ENCODE results near the gene CENPX.

DNA sequence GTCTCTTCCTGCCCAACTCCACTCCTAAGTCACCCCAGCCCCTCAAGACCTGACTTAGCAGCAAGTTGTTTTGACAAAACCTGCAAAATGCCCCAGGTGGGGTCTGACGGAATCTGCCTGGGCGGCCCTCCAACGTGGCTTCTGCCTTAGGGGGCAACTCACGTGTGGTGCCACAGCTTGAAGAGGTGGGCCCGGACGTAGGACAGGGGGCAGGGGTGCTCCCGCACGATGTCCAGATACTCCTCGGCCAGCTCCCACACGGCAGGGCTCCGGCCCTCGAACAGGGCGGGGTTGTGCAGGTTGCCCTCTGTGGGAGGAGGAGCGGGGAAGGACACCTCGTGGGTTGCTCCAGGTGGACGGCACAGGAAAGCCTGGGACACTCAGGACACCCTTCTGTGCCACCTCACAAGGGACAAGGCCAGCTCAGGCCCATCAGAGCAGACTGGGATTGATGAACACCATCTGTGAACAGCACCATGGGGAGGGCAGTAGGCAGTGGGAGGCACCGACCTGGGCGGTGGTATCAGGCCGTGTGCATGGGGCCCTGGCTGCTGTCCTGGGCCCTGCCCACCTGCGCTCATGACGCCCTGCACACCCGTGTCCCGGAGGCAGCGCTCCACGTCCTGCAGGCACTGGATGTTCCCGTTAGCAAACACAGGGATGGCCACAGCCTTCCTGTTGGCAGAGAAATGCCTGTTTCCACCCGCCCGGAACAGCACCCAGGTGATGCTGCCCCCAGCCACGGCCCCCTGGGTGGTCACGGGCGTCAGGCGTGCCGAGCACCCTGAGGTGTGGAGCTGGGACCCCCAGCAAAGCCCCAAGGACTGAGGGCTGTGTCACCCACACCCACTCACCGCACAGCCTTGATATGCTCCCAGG is 38.6 kb upstream of the CENPX start:
- TF ChIP-seq POLR2A (IDR thresholded peaks at IDR 0.05), result no peak
- TF ChIP-seq, protein P1, sequence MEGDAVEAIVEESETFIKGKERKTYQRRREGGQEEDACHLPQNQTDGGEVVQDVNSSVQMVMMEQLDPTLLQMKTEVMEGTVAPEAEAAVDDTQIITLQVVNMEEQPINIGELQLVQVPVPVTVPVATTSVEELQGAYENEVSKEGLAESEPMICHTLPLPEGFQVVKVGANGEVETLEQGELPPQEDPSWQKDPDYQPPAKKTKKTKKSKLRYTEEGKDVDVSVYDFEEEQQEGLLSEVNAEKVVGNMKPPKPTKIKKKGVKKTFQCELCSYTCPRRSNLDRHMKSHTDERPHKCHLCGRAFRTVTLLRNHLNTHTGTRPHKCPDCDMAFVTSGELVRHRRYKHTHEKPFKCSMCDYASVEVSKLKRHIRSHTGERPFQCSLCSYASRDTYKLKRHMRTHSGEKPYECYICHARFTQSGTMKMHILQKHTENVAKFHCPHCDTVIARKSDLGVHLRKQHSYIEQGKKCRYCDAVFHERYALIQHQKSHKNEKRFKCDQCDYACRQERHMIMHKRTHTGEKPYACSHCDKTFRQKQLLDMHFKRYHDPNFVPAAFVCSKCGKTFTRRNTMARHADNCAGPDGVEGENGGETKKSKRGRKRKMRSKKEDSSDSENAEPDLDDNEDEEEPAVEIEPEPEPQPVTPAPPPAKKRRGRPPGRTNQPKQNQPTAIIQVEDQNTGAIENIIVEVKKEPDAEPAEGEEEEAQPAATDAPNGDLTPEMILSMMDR (IDR thresholded peaks at IDR 0.05), result no peak

All from adrenal gland (tissue), 5 donors.